GM06990 (cell line): Measurements from ENCODE around the gene SYNE1.

Experiments
- DNase-seq: peaks from one replicate; pipeline ENCODE4 v3.0.0-alpha.2; 2011; ENCODE audit not compliant: insufficient read length; ENCODE audit errors: extremely low read depth
- H3K27me3 ChIP-seq: replicated peaks from 2 replicates; pipeline ENCODE4 v1.6.0; 2011; ENCODE audit warnings: low read length; ENCODE audit not compliant: control insufficient read depth, insufficient read depth
- H3K36me3 ChIP-seq: 2 replicates; pipeline ENCODE4 v1.5.1; 2011; ENCODE audit warnings: low read length; ENCODE audit not compliant: control insufficient read depth, insufficient read depth
- H3K4me3 ChIP-seq: replicated peaks from 2 replicates; pipeline ENCODE4 v1.5.1; 2011; ENCODE audit warnings: low read depth, mild to moderate bottlenecking, control low read depth, low read length
- CTCF ChIP-seq: IDR thresholded peaks from 2 replicates; pipeline ENCODE4 v1.5.1; 2011; ENCODE audit warnings: low read length, control low read depth, mild to moderate bottlenecking, inconsistent platforms; ENCODE audit not compliant: insufficient read depth, poor library complexity, severe bottlenecking

Gene SYNE1

GRCh38 chr6:152263582-152263981 lies 373.6 kb downstream of the SYNE1 start:
- H3K36me3 ChIP-seq: no peaks in the 10 kb centered on the region; the same call in 1 of the 2 replicates
- TF ChIP-seq CTCF: no peak
- no peak for DNase-seq
- no peak overlapping the region for H3K4me3 ChIP-seq
- H3K27me3 ChIP-seq: no peaks in the 10 kb centered on the region

DNA sequence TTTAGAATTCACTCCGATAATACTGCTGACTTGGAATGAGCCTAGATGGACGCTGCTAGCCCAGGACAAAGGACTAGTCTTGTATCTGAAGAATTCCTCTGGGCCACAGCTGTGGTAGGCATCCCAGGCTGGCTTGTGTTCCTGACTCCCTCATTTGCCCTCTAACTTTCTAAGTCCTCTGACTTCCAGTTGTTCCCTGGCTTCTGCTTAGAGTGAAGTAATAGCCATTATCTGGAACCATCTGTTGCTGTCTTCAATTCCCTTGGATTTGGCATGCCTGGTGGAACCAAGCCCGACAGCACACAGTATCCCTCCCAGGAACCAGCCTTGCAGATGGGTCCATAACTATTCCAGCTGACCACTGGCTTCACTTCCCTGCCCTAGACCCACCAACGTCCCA lies 376.0 kb downstream of the SYNE1 start:
- TF ChIP-seq CTCF: no peak
- no peak for DNase-seq
- H3K4me3 ChIP-seq: no peak overlapping the region
- H3K36me3 ChIP-seq: no peaks in the 10 kb centered on the region; the same call in 1 of the 2 replicates
- no peaks in the 10 kb centered on the region for H3K27me3 ChIP-seq

GRCh38 chr6:152259234-152259633 lies 377.9 kb downstream of the SYNE1 start:
- H3K27me3 ChIP-seq: no peaks in the 10 kb centered on the region
- TF ChIP-seq CTCF: no peak
- no peak overlapping the region for H3K4me3 ChIP-seq
- no peaks in the 10 kb centered on the region; the same call in 1 of the 2 replicates for H3K36me3 ChIP-seq
- DNase-seq: no peak

DNA sequence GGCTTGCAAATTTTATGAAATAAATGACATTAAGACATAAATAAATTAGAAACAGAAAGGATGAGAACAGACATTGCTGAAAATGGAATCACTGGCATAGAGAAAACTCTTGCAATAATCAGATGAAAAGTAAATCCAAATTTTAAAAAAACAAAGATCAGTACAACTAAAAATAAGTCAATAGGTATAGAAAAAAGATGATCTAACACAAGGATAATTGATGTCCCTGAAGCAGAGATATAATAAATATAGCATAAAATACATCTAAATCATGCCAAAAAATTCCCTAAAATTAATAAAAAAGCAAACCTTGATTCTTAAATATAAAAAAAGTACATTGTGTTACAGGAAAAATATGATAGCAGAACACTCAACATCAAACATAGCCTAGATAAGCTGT lies 379.6 kb downstream of the SYNE1 start:
- no peaks in the 10 kb centered on the region; the same call in 1 of the 2 replicates for H3K36me3 ChIP-seq
- no peaks in the 10 kb centered on the region for H3K27me3 ChIP-seq
- TF ChIP-seq CTCF: no peak
- no peak for DNase-seq
- H3K4me3 ChIP-seq: no peak overlapping the region

DNA sequence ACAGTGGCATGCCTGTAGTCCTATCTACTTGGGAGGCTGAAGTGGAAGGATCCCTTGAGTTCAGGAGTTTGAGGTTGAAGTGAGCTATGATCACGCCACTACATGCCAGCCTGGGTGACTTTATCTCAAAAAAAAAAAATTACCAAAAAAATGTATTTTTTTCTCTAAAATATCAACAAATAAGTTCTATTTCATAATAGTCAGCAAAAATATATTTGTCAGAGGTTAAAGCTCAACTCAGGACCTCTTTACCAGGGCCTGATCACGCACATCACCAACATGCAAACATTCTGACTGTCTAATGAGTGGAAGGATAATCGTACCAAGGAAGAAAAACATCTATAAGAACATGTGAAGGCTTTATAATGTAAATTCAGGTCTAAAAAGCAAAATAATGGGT lies 387.0 kb downstream of the SYNE1 start:
- DNase-seq: no peak
- H3K4me3 ChIP-seq: no peak overlapping the region
- H3K36me3 ChIP-seq: no peaks in the 10 kb centered on the region
- no peak for TF ChIP-seq CTCF
- no peaks in the 10 kb centered on the region for H3K27me3 ChIP-seq

- TF ChIP-seq CTCF: no peak
- no peak for DNase-seq
- Histone ChIP-seq H3K27me3 (no peaks in the 10 kb centered on the region), H3K4me3 (no peak overlapping the region), H3K36me3 (no peaks in the 10 kb centered on the region)
Observed at GRCh38 chr6:152248980-152249379, 388.2 kb downstream of the SYNE1 start.
